Liver (tissue), 9 donors: ENCODE measurements around the gene WDR49. TPM values are rescaled to one million over a fixed set of nuclear protein-coding genes. Genes with fewer than 3 reads are reported as not detected.

Experiments
- DNase-seq: peaks from one replicate; pipeline ENCODE4 v3.0.0-alpha.2; 2017; ENCODE audit warnings: low spot score
- H3K27ac ChIP-seq, 2 donors: one replicate each; pipeline ENCODE4 v1.7.0; 2013; ENCODE audit warnings: inconsistent platforms in 2 of 2, low read length in 2 of 2, control low read depth in 1 of 2, low read depth in 1 of 2, mild to moderate bottlenecking in 1 of 2
- H3K27me3 ChIP-seq, 4 donors: one replicate each; pipeline versions ENCODE4 v1.6.1 to v1.7.0; 2013; ENCODE audit warnings: low read length in 3 of 4, inconsistent platforms in 1 of 4, mild to moderate bottlenecking in 1 of 4, moderate library complexity in 1 of 4; ENCODE audit not compliant: control insufficient read depth in 4 of 4, insufficient read depth in 4 of 4
- H3K36me3 ChIP-seq, 4 donors: one replicate each; pipeline versions ENCODE4 v1.6.1 to v1.7.0; 2013; ENCODE audit warnings: low read length in 3 of 4, mild to moderate bottlenecking in 3 of 4, low read depth in 1 of 4, moderate library complexity in 1 of 4; ENCODE audit not compliant: control insufficient read depth in 4 of 4, insufficient read depth in 3 of 4
- H3K4me1 ChIP-seq, 4 donors: one replicate each; pipeline versions ENCODE4 v1.6.1 to v1.7.0; 2013; ENCODE audit warnings: low read length in 3 of 4, mild to moderate bottlenecking in 3 of 4, moderate library complexity in 1 of 4; ENCODE audit not compliant: control insufficient read depth in 4 of 4, insufficient read depth in 4 of 4
- H3K4me3 ChIP-seq, 3 donors: one replicate each; pipeline versions ENCODE4 v1.6.1 to v1.7.0; 2013; ENCODE audit warnings: low read length in 3 of 3, control low read depth in 1 of 3, low read depth in 1 of 3, mild to moderate bottlenecking in 1 of 3
- H3K9ac ChIP-seq, 2 donors: one replicate each; pipeline ENCODE4 v1.7.0; 2013; ENCODE audit warnings: low read length in 2 of 2, mild to moderate bottlenecking in 2 of 2, moderate library complexity in 2 of 2, control low read depth in 1 of 2, low read depth in 1 of 2
- H3K9me3 ChIP-seq, 4 donors: one replicate each; pipeline versions ENCODE4 v1.6.1 to v1.7.0; 2013; ENCODE audit warnings: low read length in 3 of 4; ENCODE audit not compliant: control insufficient read depth in 4 of 4
- ATF3 ChIP-seq: IDR thresholded peaks from 2 replicates; pipeline ENCODE4 v1.6.1; 2016; ENCODE audit warnings: antibody characterized with exemption
- CTCF ChIP-seq: fragments of 150-350 bp; IDR thresholded peaks from 2 replicates; pipeline ENCODE4 v1.5.1; 2017; ENCODE audit warnings: improper control_type of control experiment, low read depth, low read length; ENCODE audit not compliant: missing input control
- FOXA1 ChIP-seq: IDR thresholded peaks from 2 replicates; pipeline ENCODE4 v1.6.1; 2016; ENCODE audit warnings: antibody characterized with exemption
- GABPA ChIP-seq, 2 donors: IDR thresholded peaks in 1 of 2; conservative IDR thresholded peaks in 1 of 2; 2 replicates each; pipeline ENCODE4 v1.6.1; 2016; ENCODE audit warnings: antibody characterized with exemption in 2 of 2, mild to moderate bottlenecking in 1 of 2, moderate library complexity in 1 of 2
- HNF4A ChIP-seq, 2 donors: conservative IDR thresholded peaks; 2 replicates each; pipeline ENCODE4 v1.6.1; 2016; ENCODE audit warnings: antibody characterized with exemption in 2 of 2, mild to moderate bottlenecking in 2 of 2
- HNF4G ChIP-seq: IDR thresholded peaks from 2 replicates; pipeline ENCODE4 v1.6.1; 2016; ENCODE audit warnings: antibody characterized with exemption
- JUND ChIP-seq, 2 donors: IDR thresholded peaks; 2 replicates each; pipeline ENCODE4 v1.6.1; 2016; ENCODE audit warnings: antibody characterized with exemption in 2 of 2
- MAX ChIP-seq: IDR thresholded peaks from 2 replicates; pipeline ENCODE4 v1.6.1; 2016; ENCODE audit warnings: antibody characterized with exemption
- NR2F2 ChIP-seq: IDR thresholded peaks from 2 replicates; pipeline ENCODE4 v1.6.1; 2016; ENCODE audit warnings: antibody characterized with exemption
- RAD21 ChIP-seq, 2 donors: IDR thresholded peaks; 2 replicates each; pipeline ENCODE4 v1.6.1; 2016; ENCODE audit warnings: antibody characterized with exemption in 2 of 2, mild to moderate bottlenecking in 2 of 2
- REST ChIP-seq: IDR thresholded peaks from 2 replicates; pipeline ENCODE4 v1.6.1; 2016; ENCODE audit warnings: antibody characterized with exemption, mild to moderate bottlenecking
- RXRA ChIP-seq, 2 donors: IDR thresholded peaks; 2 replicates each; pipeline ENCODE4 v1.6.1; 2017 to 2018; ENCODE audit warnings: antibody characterized with exemption in 2 of 2, mild to moderate bottlenecking in 1 of 2
- SP1 ChIP-seq: IDR thresholded peaks from 2 replicates; pipeline ENCODE4 v1.6.1; 2018; ENCODE audit warnings: antibody characterized with exemption, mild to moderate bottlenecking
- TAF1 ChIP-seq: conservative IDR thresholded peaks from 2 replicates; pipeline ENCODE4 v1.6.1; 2016; ENCODE audit warnings: antibody characterized with exemption, mild to moderate bottlenecking
- ZBTB33 ChIP-seq: IDR thresholded peaks from 2 replicates; pipeline ENCODE4 v1.6.1; 2016; ENCODE audit warnings: antibody characterized with exemption
- WGBS: extraction: QIAGEN DNeasy Blood & Tissue Kit; methylation state at CpG from one replicate; pipeline ENCODE4 v1.1.7; 2013; 5-methylcytosine and 5-hydroxymethylcytosine counted together
- polyA plus RNA-seq, 2 donors: library from polyadenylated mRNA; stranded (reverse) in 1 of 2; unstranded in 1 of 2; fragments of 200-250 nt in 1 of 2; fragments of >200 nt in 1 of 2; fragmentation: Nextera tagmentation in 1 of 2; extraction: Ambion mirVana in 1 of 2; gene quantifications; one replicate each; pipeline versions ENCODE4 v1.2.1 to v1.2.3, GENCODE V29; 2013 to 2015
- total RNA-seq, 2 donors: library from RNA; depleted of rRNA; stranded (reverse); fragments of >200 nt; gene quantifications; one replicate each; pipeline ENCODE4 v1.2.3, GENCODE V29; 2014
- donor health status: healthy.
- donor health status: healthy.
- donor health status: healthy.
- donor health status: healthy.
- donor health status: healthy.

The WDR49 gene
- total and polyA plus RNA-seq, 4 donors = 0.23 to 0.42 TPM; not detected in 2

- WGBS = 90% methylated on average over 3 of the region's 3 CpGs
- Histone ChIP-seq H3K4me3 (no peak overlapping the region), H3K27me3 (peaks cover 0 to 9% (median 2%) of the 10 kb centered on the region in 4 donors), H3K27ac (no peak overlapping the region), H3K36me3 (no peaks in the 10 kb centered on the region), H3K9ac (no peak overlapping the region), H3K4me1 (no peaks in the 10 kb centered on the region), H3K9me3 (no peaks in the 10 kb centered on the region)
- no peak for TF ChIP-seq HNF4A (conservative IDR thresholded peaks at IDR 0.05)
- DNase-seq = no peak
Measured at GRCh38 chr3:167606836-167607235, 46.9 kb downstream of the WDR49 start.

GRCh38 chr3:167605871-167606270 is 47.9 kb downstream of the WDR49 start:
- TF ChIP-seq ZBTB33 = no peak
- TF ChIP-seq MAX = no peak
- no peak for TF ChIP-seq TAF1
- no peak for TF ChIP-seq SP1
- TF ChIP-seq CTCF = no peak
- no peak for TF ChIP-seq HNF4A (conservative IDR thresholded peaks at IDR 0.05)
- no peak for TF ChIP-seq HNF4G
- no peak for TF ChIP-seq JUND (IDR thresholded peaks at IDR 0.05)
- TF ChIP-seq GABPA (IDR thresholded peaks at IDR 0.05 in 1 of 2, conservative IDR thresholded peaks at IDR 0.05 in 1 of 2) = no peak
- TF ChIP-seq NR2F2 = no peak
- no peak for TF ChIP-seq ATF3
- Histone ChIP-seq H3K27ac (no peak overlapping the region), H3K9ac (no peak overlapping the region), H3K9me3 (no peaks in the 10 kb centered on the region), H3K4me3 (no peak overlapping the region), H3K4me1 (no peaks in the 10 kb centered on the region), H3K36me3 (no peaks in the 10 kb centered on the region), H3K27me3 (peaks cover 0 to 9% (median 2%) of the 10 kb centered on the region in 4 donors)
- 73% methylated on average over 2 of the region's 2 CpGs for WGBS
- DNase-seq = no peak

GRCh38 chr3:167602041-167602440 is 51.7 kb downstream of the WDR49 start:
- no peak for TF ChIP-seq ATF3
- TF ChIP-seq HNF4A (conservative IDR thresholded peaks at IDR 0.05) = no peak
- TF ChIP-seq RAD21 (IDR thresholded peaks at IDR 0.05) = no peak
- TF ChIP-seq MAX = no peak
- TF ChIP-seq TAF1 = no peak
- TF ChIP-seq RXRA (IDR thresholded peaks at IDR 0.05) = no peak
- TF ChIP-seq JUND (IDR thresholded peaks at IDR 0.05) = no peak
- no peak for TF ChIP-seq REST
- no peak for TF ChIP-seq FOXA1
- no peak for TF ChIP-seq HNF4G
- no peak for TF ChIP-seq ZBTB33
- H3K4me1 ChIP-seq = no peaks in the 10 kb centered on the region
- H3K4me3 ChIP-seq = no peak overlapping the region
- no peak overlapping the region for H3K9ac ChIP-seq
- H3K36me3 ChIP-seq = no peaks in the 10 kb centered on the region
- no peak overlapping the region for H3K27ac ChIP-seq
- WGBS = 74% methylated on average over 2 of the region's 2 CpGs
- peaks cover 0 to 6% (median 0%) of the 10 kb centered on the region in 4 donors for H3K9me3 ChIP-seq
- DNase-seq = no peak
- peaks cover 0 to 7% (median 2%) of the 10 kb centered on the region in 4 donors for H3K27me3 ChIP-seq
